Panc1 (cell line): ENCODE results near the gene NEXN.

Source experiments
- CTCF ChIP-seq: fragments of 450-650 bp; IDR thresholded peaks from 2 replicates; pipeline ENCODE4 v1.5.1; 2017; ENCODE audit warnings: mild to moderate bottlenecking
- POLR2AphosphoS5 ChIP-seq: IDR thresholded peaks from 2 replicates; pipeline ENCODE4 v1.6.1; 2012; ENCODE audit warnings: mild to moderate bottlenecking, low read depth, low read length, moderate library complexity
- SIN3A ChIP-seq: IDR thresholded peaks from 2 replicates; pipeline ENCODE4 v1.6.1; 2012; ENCODE audit warnings: low read depth, mild to moderate bottlenecking, low read length, moderate library complexity, borderline replicate concordance; ENCODE audit not compliant: insufficient read depth
- TCF7L2 ChIP-seq: IDR thresholded peaks from 2 replicates; pipeline ENCODE4 v1.6.1; 2011; ENCODE audit warnings: mild to moderate bottlenecking, low read depth, low read length, inconsistent platforms
- TF ChIP-seq, protein P1 (sequence below), 2 experiments: IDR thresholded peaks; 2 replicates each; pipeline ENCODE4 v1.6.1; 2011 to 2012; ENCODE audit warnings: low read depth in 2 of 2, control low read depth in 1 of 2, low read length in 1 of 2, mild to moderate bottlenecking in 1 of 2, moderate library complexity in 1 of 2; ENCODE audit not compliant: insufficient read depth in 1 of 2

GRCh38 chr1:77841574-77841973, 46.9 kb upstream of the NEXN start:
- TF ChIP-seq TCF7L2 (no peak), CTCF (no peak), SIN3A (no peak), POLR2AphosphoS5 (no peak)
- TF ChIP-seq, protein P1, sequence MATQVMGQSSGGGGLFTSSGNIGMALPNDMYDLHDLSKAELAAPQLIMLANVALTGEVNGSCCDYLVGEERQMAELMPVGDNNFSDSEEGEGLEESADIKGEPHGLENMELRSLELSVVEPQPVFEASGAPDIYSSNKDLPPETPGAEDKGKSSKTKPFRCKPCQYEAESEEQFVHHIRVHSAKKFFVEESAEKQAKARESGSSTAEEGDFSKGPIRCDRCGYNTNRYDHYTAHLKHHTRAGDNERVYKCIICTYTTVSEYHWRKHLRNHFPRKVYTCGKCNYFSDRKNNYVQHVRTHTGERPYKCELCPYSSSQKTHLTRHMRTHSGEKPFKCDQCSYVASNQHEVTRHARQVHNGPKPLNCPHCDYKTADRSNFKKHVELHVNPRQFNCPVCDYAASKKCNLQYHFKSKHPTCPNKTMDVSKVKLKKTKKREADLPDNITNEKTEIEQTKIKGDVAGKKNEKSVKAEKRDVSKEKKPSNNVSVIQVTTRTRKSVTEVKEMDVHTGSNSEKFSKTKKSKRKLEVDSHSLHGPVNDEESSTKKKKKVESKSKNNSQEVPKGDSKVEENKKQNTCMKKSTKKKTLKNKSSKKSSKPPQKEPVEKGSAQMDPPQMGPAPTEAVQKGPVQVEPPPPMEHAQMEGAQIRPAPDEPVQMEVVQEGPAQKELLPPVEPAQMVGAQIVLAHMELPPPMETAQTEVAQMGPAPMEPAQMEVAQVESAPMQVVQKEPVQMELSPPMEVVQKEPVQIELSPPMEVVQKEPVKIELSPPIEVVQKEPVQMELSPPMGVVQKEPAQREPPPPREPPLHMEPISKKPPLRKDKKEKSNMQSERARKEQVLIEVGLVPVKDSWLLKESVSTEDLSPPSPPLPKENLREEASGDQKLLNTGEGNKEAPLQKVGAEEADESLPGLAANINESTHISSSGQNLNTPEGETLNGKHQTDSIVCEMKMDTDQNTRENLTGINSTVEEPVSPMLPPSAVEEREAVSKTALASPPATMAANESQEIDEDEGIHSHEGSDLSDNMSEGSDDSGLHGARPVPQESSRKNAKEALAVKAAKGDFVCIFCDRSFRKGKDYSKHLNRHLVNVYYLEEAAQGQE (IDR thresholded peaks at IDR 0.05; ENCODE audit: insufficient read depth in 1 of 2, low read depth in 2 of 2, low read length in 1 of 2) = no peak
